MM.1S (cell line): ENCODE data around the gene GUCD1.

Experiments
- DNase-seq: peaks from one replicate; pipeline ENCODE4 v3.0.0-alpha.2; 2015
- H2AFZ ChIP-seq: fragments of 300-600 bp; sonication (generic); 2 replicates; pipeline ENCODE4 v1.6.0; 2016; ENCODE audit warnings: antibody characterized with exemption, low read length
- H3F3A ChIP-seq: fragments of 300-600 bp; sonication (generic); 2 replicates; pipeline ENCODE4 v1.6.1; 2016; ENCODE audit warnings: mild to moderate bottlenecking, antibody characterized with exemption, low read length, moderate library complexity, mixed read lengths; ENCODE audit not compliant: insufficient read depth
- H3K27ac ChIP-seq: fragments of 300-600 bp; sonication (generic); 2 replicates; pipeline ENCODE4 v1.5.1; 2016; ENCODE audit warnings: mild to moderate bottlenecking, low read length
- H3K27me3 ChIP-seq: fragments of 300-600 bp; sonication (generic); replicated peaks from 2 replicates; pipeline ENCODE4 v1.6.0; 2016; ENCODE audit warnings: low read length; ENCODE audit not compliant: insufficient read depth
- H3K36me3 ChIP-seq: fragments of 300-600 bp; sonication (generic); replicated peaks from 2 replicates; pipeline ENCODE4 v1.6.1; 2016; ENCODE audit warnings: mild to moderate bottlenecking, low read length, mixed read lengths; ENCODE audit not compliant: insufficient read depth
- H3K4me1 ChIP-seq: fragments of 300-600 bp; sonication (generic); 2 replicates; pipeline ENCODE4 v1.6.1; 2016; ENCODE audit warnings: low read length, mixed read lengths
- H3K4me2 ChIP-seq: fragments of 300-600 bp; sonication (generic); 2 replicates; pipeline ENCODE4 v1.6.0; 2016; ENCODE audit warnings: low read depth, low read length
- H3K4me3 ChIP-seq: fragments of 300-600 bp; sonication (generic); 2 replicates; pipeline ENCODE4 v1.5.1; 2016; ENCODE audit warnings: low read length, mixed read lengths
- H3K79me2 ChIP-seq: fragments of 300-600 bp; sonication (generic); 2 replicates; pipeline ENCODE4 v1.6.1; 2016; ENCODE audit warnings: mixed run types, low read length, mixed read lengths
- H3K9ac ChIP-seq: fragments of 300-600 bp; sonication (generic); 2 replicates; pipeline ENCODE4 v1.6.1; 2016; ENCODE audit warnings: low read length, mixed read lengths
- H3K9me2 ChIP-seq: fragments of 300-600 bp; sonication (generic); replicated peaks from 2 replicates; pipeline ENCODE4 v1.6.1; 2016; ENCODE audit warnings: mild to moderate bottlenecking, low read length, mixed read lengths; ENCODE audit not compliant: insufficient read depth
- H3K9me3 ChIP-seq: fragments of 300-600 bp; sonication (generic); replicated peaks from 2 replicates; pipeline ENCODE4 v1.6.1; 2016; ENCODE audit warnings: mild to moderate bottlenecking, low read length, mixed read lengths; ENCODE audit not compliant: insufficient read depth
- H4K20me1 ChIP-seq: fragments of 300-600 bp; sonication (generic); 2 replicates; pipeline ENCODE4 v1.6.1; 2016; ENCODE audit warnings: mild to moderate bottlenecking, low read length, moderate library complexity, mixed read lengths; ENCODE audit not compliant: insufficient read depth
- EZH2 ChIP-seq: fragments of 300-600 bp; sonication (generic); optimal IDR thresholded peaks from 2 replicates; pipeline ENCODE3; 2017; ENCODE audit warnings: low read depth, mild to moderate bottlenecking, antibody characterized with exemption, low read length, mixed read lengths
- EZH2phosphoT487 ChIP-seq: fragments of 300-600 bp; sonication (generic); IDR thresholded peaks from 2 replicates; pipeline ENCODE4 v1.6.1; 2018; ENCODE audit warnings: antibody characterized with exemption, low read length
- TF ChIP-seq, protein P1 (sequence below): fragments of 300-600 bp; sonication (generic); IDR thresholded peaks from 2 replicates; pipeline ENCODE4 v1.5.1; 2016; ENCODE audit warnings: antibody characterized with exemption, low read length, mixed read lengths

The GUCD1 gene

GRCh38 chr22:24497841-24498258 lies 57.1 kb downstream of the GUCD1 start:
- Histone ChIP-seq H3F3A (no peaks in the 10 kb centered on the region), H3K9ac (no peak overlapping the region), H3K4me1 (no peaks in the 10 kb centered on the region), H3K79me2 (no peaks in the 10 kb centered on the region), H4K20me1 (no peaks in the 10 kb centered on the region), H3K27me3 (no peaks in the 10 kb centered on the region), H3K36me3 (no peaks in the 10 kb centered on the region), H2AFZ (no peak overlapping the region), H3K9me2 (no peaks in the 10 kb centered on the region), H3K9me3 (no peaks in the 10 kb centered on the region), H3K4me3 (no peak overlapping the region), H3K27ac (no peak overlapping the region), H3K4me2 (no peak overlapping the region)
- TF ChIP-seq, protein P1, sequence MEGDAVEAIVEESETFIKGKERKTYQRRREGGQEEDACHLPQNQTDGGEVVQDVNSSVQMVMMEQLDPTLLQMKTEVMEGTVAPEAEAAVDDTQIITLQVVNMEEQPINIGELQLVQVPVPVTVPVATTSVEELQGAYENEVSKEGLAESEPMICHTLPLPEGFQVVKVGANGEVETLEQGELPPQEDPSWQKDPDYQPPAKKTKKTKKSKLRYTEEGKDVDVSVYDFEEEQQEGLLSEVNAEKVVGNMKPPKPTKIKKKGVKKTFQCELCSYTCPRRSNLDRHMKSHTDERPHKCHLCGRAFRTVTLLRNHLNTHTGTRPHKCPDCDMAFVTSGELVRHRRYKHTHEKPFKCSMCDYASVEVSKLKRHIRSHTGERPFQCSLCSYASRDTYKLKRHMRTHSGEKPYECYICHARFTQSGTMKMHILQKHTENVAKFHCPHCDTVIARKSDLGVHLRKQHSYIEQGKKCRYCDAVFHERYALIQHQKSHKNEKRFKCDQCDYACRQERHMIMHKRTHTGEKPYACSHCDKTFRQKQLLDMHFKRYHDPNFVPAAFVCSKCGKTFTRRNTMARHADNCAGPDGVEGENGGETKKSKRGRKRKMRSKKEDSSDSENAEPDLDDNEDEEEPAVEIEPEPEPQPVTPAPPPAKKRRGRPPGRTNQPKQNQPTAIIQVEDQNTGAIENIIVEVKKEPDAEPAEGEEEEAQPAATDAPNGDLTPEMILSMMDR: no peak
- TF ChIP-seq EZH2 (no peak), EZH2phosphoT487 (no peak)
- DNase-seq: no peak

GRCh38 chr22:24496661-24497060 lies 58.3 kb downstream of the GUCD1 start:
- no peaks in the 10 kb centered on the region for H3F3A ChIP-seq
- H2AFZ ChIP-seq: no peak overlapping the region
- DNase-seq: no peak
- no peaks in the 10 kb centered on the region for H3K27me3 ChIP-seq
- no peak overlapping the region for H3K4me3 ChIP-seq
- H3K9me3 ChIP-seq: no peaks in the 10 kb centered on the region
- no peak overlapping the region for H3K4me2 ChIP-seq
- no peaks in the 10 kb centered on the region for H3K79me2 ChIP-seq
- H4K20me1 ChIP-seq: no peaks in the 10 kb centered on the region
- TF ChIP-seq EZH2phosphoT487: no peak
- TF ChIP-seq EZH2: no peak
- TF ChIP-seq, protein P1: no peak
- no peaks in the 10 kb centered on the region for H3K36me3 ChIP-seq
- no peak overlapping the region for H3K9ac ChIP-seq
- no peaks in the 10 kb centered on the region for H3K4me1 ChIP-seq
- H3K9me2 ChIP-seq: no peaks in the 10 kb centered on the region
- H3K27ac ChIP-seq: no peak overlapping the region

- no peaks in the 10 kb centered on the region for H4K20me1 ChIP-seq
- no peaks in the 10 kb centered on the region for H3K79me2 ChIP-seq
- no peaks in the 10 kb centered on the region for H3K4me1 ChIP-seq
- no peaks in the 10 kb centered on the region for H3K9me2 ChIP-seq
- H3K9ac ChIP-seq: no peak overlapping the region
- no peaks in the 10 kb centered on the region for H3K9me3 ChIP-seq
- no peak for TF ChIP-seq EZH2phosphoT487
- TF ChIP-seq, protein P1: no peak
- TF ChIP-seq EZH2: no peak
- H3K4me3 ChIP-seq: no peak overlapping the region
- no peak for DNase-seq
- no peak overlapping the region for H3K4me2 ChIP-seq
- no peak overlapping the region for H2AFZ ChIP-seq
- no peak overlapping the region for H3K27ac ChIP-seq
- H3F3A ChIP-seq: no peaks in the 10 kb centered on the region
- H3K27me3 ChIP-seq: no peaks in the 10 kb centered on the region
- H3K36me3 ChIP-seq: no peaks in the 10 kb centered on the region
Measured at GRCh38 chr22:24496234-24496633, 58.7 kb downstream of the GUCD1 start.

GRCh38 chr22:24495365-24495675 lies 59.6 kb downstream of the GUCD1 start:
- Histone ChIP-seq H2AFZ (no peak overlapping the region), H3K9ac (no peak overlapping the region), H4K20me1 (no peaks in the 10 kb centered on the region), H3K4me1 (no peaks in the 10 kb centered on the region), H3K4me2 (no peak overlapping the region), H3K4me3 (no peak overlapping the region), H3K9me3 (no peaks in the 10 kb centered on the region), H3K27ac (no peak overlapping the region), H3K79me2 (no peaks in the 10 kb centered on the region), H3K36me3 (no peaks in the 10 kb centered on the region), H3K9me2 (no peaks in the 10 kb centered on the region), H3F3A (no peaks in the 10 kb centered on the region), H3K27me3 (no peaks in the 10 kb centered on the region)
- DNase-seq: no peak
- TF ChIP-seq EZH2 (no peak), EZH2phosphoT487 (no peak)
- TF ChIP-seq, protein P1: no peak
